Pancreas (tissue), 10 donors: ENCODE data around the gene DYNLRB1. TPM values are rescaled to one million over a fixed set of nuclear protein-coding genes. Genes with fewer than 3 reads are reported as not detected.
A peak's percentile ranks its signal among the peaks of the same experiment; 100 is the strongest.

Experiments
- ATAC-seq, 4 donors: fragments of 200-7000 bp; cut with Tn5 transposase; one replicate each; pipeline versions ENCODE4 v1.8.0 to v1.9.1; 2020; ENCODE audit warnings: mild to moderate bottlenecking in 4 of 4, moderate library complexity in 4 of 4
- DNase-seq, 6 donors: peaks; one replicate each; pipeline ENCODE4 v3.0.0-alpha.2; 2020
- FAIRE-seq: peaks from 2 replicates; lab custom pipeline; 2012; peaks lifted over from hg19 to GRCh38; lab: Jason Lieb, UNC
- H3K27ac ChIP-seq, 4 donors: fragments of 200-600 bp; sonication (generic); 1 replicate in 3 of 4; 2 replicates in 1 of 4; pipeline versions ENCODE4 v1.5.0 to v1.8.0; 2020
- H3K27me3 ChIP-seq, 4 donors: fragments of 200-600 bp; one replicate each; pipeline ENCODE4 v1.8.0; 2021
- H3K36me3 ChIP-seq, 3 donors: fragments of 200-600 bp; sonication (generic) in 1 of 3; one replicate each; pipeline versions ENCODE4 v1.5.0 to v1.8.0; 2020 to 2021
- H3K4me1 ChIP-seq, 3 donors: fragments of 200-600 bp; one replicate each; pipeline ENCODE4 v1.8.0; 2021
- H3K4me3 ChIP-seq, 4 donors: fragments of 200-600 bp; sonication (generic) in 2 of 4; one replicate each; pipeline versions ENCODE4 v1.5.0 to v1.8.0; 2020 to 2021
- H3K9me3 ChIP-seq, 4 donors: fragments of 200-600 bp; one replicate each; pipeline ENCODE4 v1.8.0; 2021
- WGBS, 2 donors: extraction: QIAGEN DNeasy Blood & Tissue Kit; methylation state at CpG; one replicate each; pipeline ENCODE4 v1.1.7; 2013; 5-methylcytosine and 5-hydroxymethylcytosine counted together
- intact Hi-C, 3 donors: fragments of 100-400 bp; cut with DNase I; formaldehyde crosslinking; loops; one replicate each; pipeline versions ENCODE4 v1.11.1 to v1.14.2; 2022
- polyA plus RNA-seq, 2 donors: library from polyadenylated mRNA; stranded (reverse); fragments of 200-250 nt; gene quantifications; one replicate each; pipeline ENCODE4 v1.2.3, GENCODE V29; 2013
- total RNA-seq, 6 donors: library from RNA; stranded (reverse); fragmentation: NEBNext Ultra II Directional in 4 of 6; extraction: Animal tissue kit (Norgen Biotek cat#: 25700) in 4 of 6; gene quantifications; one replicate each; pipeline versions ENCODE4 v1.2.1 to v1.2.4, GENCODE V29; 2021 to 2023
- TF ChIP-seq, protein P1 (sequence below), 4 donors: fragments of 200-600 bp; sonication (generic) in 3 of 4; IDR thresholded peaks; one replicate each; pipeline versions ENCODE4 v1.5.0 to v1.8.0; 2021; ENCODE audit warnings: antibody characterized with exemption in 4 of 4
- donor health status: healthy with polysubstance abuse.
- donor health status: DM: no; HTN: no; CAD: no; lungs with moderate emphysema.
- donor health status: DM: no; HTN: no; CAD: no.
- donor health status: control.
- donor health status: control.
- donor health status: Bipolar disorder and iron deficiency.
- donor health status: DM: yes; HTN: yes; CAD: no.
- donor health status: DM: no; HTN: no; CAD: no.
- donor health status: DM: no; HTN: no; CAD: no.
- donor health status: DM: yes; HTN: yes; CAD: no.

The DYNLRB1 gene
- total and polyA plus RNA-seq, 8 donors: 26.9 to 178 (median 41.6) TPM

DNA sequence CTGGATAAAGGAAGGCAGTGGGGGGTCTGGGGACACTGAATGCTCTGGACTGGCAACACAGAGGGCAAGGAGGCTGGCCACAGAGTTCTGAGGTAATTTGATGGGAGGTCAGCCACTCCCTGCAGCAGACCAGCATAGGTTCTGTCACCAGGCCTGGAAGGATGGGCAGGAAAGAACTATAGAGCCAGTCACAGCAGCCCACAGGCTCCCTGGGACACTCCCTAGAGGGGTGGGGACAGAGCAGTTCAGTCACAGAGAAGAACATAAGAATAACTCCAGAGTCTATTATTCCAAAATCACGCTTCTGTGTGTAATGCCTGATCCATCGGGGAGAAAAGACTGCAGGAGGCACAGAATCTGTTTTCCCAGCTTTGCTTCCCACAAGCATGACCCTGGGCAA lies 19.6 kb downstream of the DYNLRB1 start:
- no peak for ATAC-seq
- 91 to 93% methylated on average over 2 of the region's 2 CpGs for WGBS, 2 donors
- Histone ChIP-seq H3K36me3 (peaks cover 3 to 46% (median 14%) of the 10 kb centered on the region in 3 donors), H3K4me3 (no peak overlapping the region), H3K27ac (no peak overlapping the region), H3K27me3 (no peaks in the 10 kb centered on the region), H3K4me1 (no peaks in the 10 kb centered on the region), H3K9me3 (no peaks in the 10 kb centered on the region)
- intact Hi-C loops: loop anchor here in 1 of 3 donors (10.0 kb wide), 1 partner anchor 229 kb away; no protein-coding TSS in a partner anchor
- TF ChIP-seq, protein P1, sequence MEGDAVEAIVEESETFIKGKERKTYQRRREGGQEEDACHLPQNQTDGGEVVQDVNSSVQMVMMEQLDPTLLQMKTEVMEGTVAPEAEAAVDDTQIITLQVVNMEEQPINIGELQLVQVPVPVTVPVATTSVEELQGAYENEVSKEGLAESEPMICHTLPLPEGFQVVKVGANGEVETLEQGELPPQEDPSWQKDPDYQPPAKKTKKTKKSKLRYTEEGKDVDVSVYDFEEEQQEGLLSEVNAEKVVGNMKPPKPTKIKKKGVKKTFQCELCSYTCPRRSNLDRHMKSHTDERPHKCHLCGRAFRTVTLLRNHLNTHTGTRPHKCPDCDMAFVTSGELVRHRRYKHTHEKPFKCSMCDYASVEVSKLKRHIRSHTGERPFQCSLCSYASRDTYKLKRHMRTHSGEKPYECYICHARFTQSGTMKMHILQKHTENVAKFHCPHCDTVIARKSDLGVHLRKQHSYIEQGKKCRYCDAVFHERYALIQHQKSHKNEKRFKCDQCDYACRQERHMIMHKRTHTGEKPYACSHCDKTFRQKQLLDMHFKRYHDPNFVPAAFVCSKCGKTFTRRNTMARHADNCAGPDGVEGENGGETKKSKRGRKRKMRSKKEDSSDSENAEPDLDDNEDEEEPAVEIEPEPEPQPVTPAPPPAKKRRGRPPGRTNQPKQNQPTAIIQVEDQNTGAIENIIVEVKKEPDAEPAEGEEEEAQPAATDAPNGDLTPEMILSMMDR (IDR thresholded peaks at IDR 0.05): no peak
- no peak for DNase-seq
- FAIRE-seq: no peak

GRCh38 chr20:34536798-34537394 lies 20.7 kb downstream of the DYNLRB1 start:
- H3K9me3 ChIP-seq: no peaks in the 10 kb centered on the region
- H3K27ac ChIP-seq: no peak overlapping the region
- peaks cover 3 to 57% (median 14%) of the 10 kb centered on the region in 3 donors for H3K36me3 ChIP-seq
- DNase-seq (peak in 5 of 6 donors; percentile 45 to 81 (median 57)), ATAC-seq (peak in 3 of 4 donors; percentile 68 to 88 (median 75)), FAIRE-seq (no peak)
- H3K27me3 ChIP-seq: no peaks in the 10 kb centered on the region
- H3K4me1 ChIP-seq: no peaks in the 10 kb centered on the region
- TF ChIP-seq, protein P1 (IDR thresholded peaks at IDR 0.05): peak in 2 of 4 donors; percentile 14 to 40
- WGBS, 2 donors: 53 to 58% methylated on average over 10 of the region's 10 CpGs
- no peak overlapping the region for H3K4me3 ChIP-seq
- intact Hi-C loops: loop anchor here in 1 of 3 donors (10.0 kb wide), 1 partner anchor 228 kb away; no protein-coding TSS in a partner anchor

DNA sequence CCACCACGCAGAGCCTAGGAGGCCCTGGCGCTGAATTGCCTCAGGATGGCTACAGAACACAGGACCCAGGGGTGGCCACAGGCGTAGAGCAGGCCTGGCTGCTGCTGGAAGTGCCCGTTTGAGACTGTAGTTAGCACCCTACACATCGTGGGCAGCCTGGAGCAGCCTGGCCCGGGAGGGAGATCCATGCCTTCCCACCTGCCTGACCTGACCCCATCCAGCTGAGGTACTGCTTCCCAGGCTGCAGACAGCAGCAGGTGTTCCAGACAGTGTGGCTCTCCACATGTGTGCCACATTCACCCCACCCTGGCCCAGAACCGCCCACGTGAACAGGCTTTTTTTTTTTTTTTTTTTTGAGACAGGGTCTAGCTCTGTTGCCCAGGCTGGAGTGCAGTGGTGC lies 21.4 kb downstream of the DYNLRB1 start:
- peak in 1 of 4 donors; percentile 8 for ATAC-seq
- Histone ChIP-seq H3K4me3 (no peak overlapping the region), H3K4me1 (no peaks in the 10 kb centered on the region), H3K36me3 (peaks cover 3 to 61% (median 14%) of the 10 kb centered on the region in 3 donors), H3K9me3 (no peaks in the 10 kb centered on the region), H3K27ac (no peak overlapping the region), H3K27me3 (no peaks in the 10 kb centered on the region)
- DNase-seq: peak in 1 of 6 donors; percentile 34
- intact Hi-C loops: loop anchor here in 1 of 3 donors (10.0 kb wide), 1 partner anchor 227 kb away; no protein-coding TSS in a partner anchor
- TF ChIP-seq, protein P1 (IDR thresholded peaks at IDR 0.05): no peak
- FAIRE-seq: no peak
- WGBS, 2 donors: 86 to 87% methylated on average over 7 to 8 of the region's 8 CpGs

DNA sequence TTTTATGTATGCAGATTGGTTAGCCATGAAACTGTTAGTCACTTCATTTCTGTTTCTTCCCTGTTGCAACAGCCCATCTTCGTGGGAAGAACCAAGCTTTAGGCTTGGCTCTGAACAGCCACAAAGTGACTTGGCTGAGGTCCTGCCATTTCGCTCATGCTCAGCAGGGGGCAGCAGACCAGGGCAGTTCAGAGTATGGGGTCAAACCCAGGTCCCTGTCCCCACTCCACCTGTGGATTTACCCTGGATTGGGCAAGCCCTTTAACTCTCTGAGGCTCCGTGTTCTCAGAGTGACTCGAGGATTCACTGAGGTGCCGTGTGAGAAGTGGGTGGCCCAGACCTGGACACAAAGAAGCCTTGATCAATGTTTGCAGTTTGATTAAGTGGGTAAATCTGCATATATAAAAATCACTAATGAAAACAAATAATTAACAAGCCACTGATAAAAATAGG lies 22.5 kb downstream of the DYNLRB1 start:
- Histone ChIP-seq H3K27ac (no peak overlapping the region), H3K9me3 (no peaks in the 10 kb centered on the region), H3K4me3 (no peak overlapping the region), H3K36me3 (peaks cover 3 to 55% (median 9%) of the 10 kb centered on the region in 3 donors), H3K4me1 (no peaks in the 10 kb centered on the region), H3K27me3 (no peaks in the 10 kb centered on the region)
- WGBS, 2 donors: 24 to 26% methylated on average over 5 of the region's 5 CpGs
- DNase-seq (peak in 5 of 6 donors; percentile 24 to 77 (median 58)), FAIRE-seq (no peak), ATAC-seq (peak; percentile 67 to 88 (median 82))
- TF ChIP-seq, protein P1 (IDR thresholded peaks at IDR 0.05): peak; percentile 58 to 78 (median 68)
- intact Hi-C loops: loop anchor here in 1 of 3 donors (10.0 kb wide), 1 partner anchor 226 kb away; no protein-coding TSS in a partner anchor
